PC-9 (cell line): ENCODE results near the gene NUTF2. TPM values are rescaled to one million over a fixed set of nuclear protein-coding genes. Genes with fewer than 3 reads are reported as not detected.

ENCODE experiments used
- BruUV-seq: library from RNA; stranded (reverse); fragments of 400-500 nt; replicated peaks from 2 replicates; lab custom pipeline; 2021; lab: Mats Ljungman, UMichigan
- CTCF ChIA-PET: fragments of 300-600 bp; sonication (Branson Sonifier 250); formaldehyde crosslinking; loops from one replicate; lab custom pipeline; 2022; ENCODE audit warnings: antibody characterized with exemption; lab: Charles Lee
- POLR2A ChIA-PET: fragments of 300-600 bp; sonication (Branson Sonifier 250); formaldehyde crosslinking; loops from one replicate; lab custom pipeline; 2022; ENCODE audit warnings: antibody characterized with exemption; ENCODE audit not compliant: unreplicated experiment; lab: Charles Lee
- DNase-seq, 2 experiments: peaks; one replicate each; pipeline versions ENCODE4 v3.0.0 to v3.0.0-alpha.2; 2015 to 2022; ENCODE audit warnings: mixed read lengths in 1 of 2
- H2AFZ ChIP-seq: fragments of 200-600 bp; sonication (generic); 2 replicates; pipeline ENCODE4 v1.8.1; 2017; ENCODE audit warnings: antibody characterized with exemption
- H3F3A ChIP-seq: fragments of 200-600 bp; sonication (generic); 2 replicates; pipeline ENCODE4 v1.8.1; 2017; ENCODE audit warnings: antibody characterized with exemption, mild to moderate bottlenecking, low read depth; ENCODE audit not compliant: insufficient read depth
- H3K27ac ChIP-seq: fragments of 200-600 bp; sonication (generic); 2 replicates; pipeline ENCODE4 v1.6.1; 2016; ENCODE audit warnings: mixed run types
- H3K27me3 ChIP-seq: fragments of 200-600 bp; sonication (generic); 2 replicates; pipeline ENCODE4 v1.6.1; 2016; ENCODE audit warnings: low read depth, mixed run types; ENCODE audit not compliant: insufficient read depth
- H3K36me3 ChIP-seq: fragments of 200-600 bp; sonication (generic); 2 replicates; pipeline ENCODE4 v1.6.1; 2016; ENCODE audit warnings: low read depth, mixed run types
- H3K4me1 ChIP-seq: fragments of 200-600 bp; sonication (generic); replicated peaks from 2 replicates; pipeline ENCODE4 v1.6.1; 2016; ENCODE audit warnings: mixed run types; ENCODE audit not compliant: insufficient read depth
- H3K4me2 ChIP-seq: fragments of 200-600 bp; sonication (generic); 2 replicates; pipeline ENCODE4 v1.6.1; 2017; ENCODE audit warnings: mixed run types
- H3K4me3 ChIP-seq: fragments of 200-600 bp; sonication (generic); 2 replicates; pipeline ENCODE4 v1.6.1; 2016; ENCODE audit warnings: mixed run types
- H3K79me2 ChIP-seq: fragments of 200-600 bp; sonication (generic); 2 replicates; pipeline ENCODE4 v1.6.1; 2017; ENCODE audit warnings: low read depth, mixed run types
- H3K9me2 ChIP-seq: fragments of 200-600 bp; sonication (generic); 2 replicates; pipeline ENCODE4 v1.8.1; 2017; ENCODE audit warnings: mild to moderate bottlenecking; ENCODE audit not compliant: insufficient read depth
- H3K9me3 ChIP-seq: fragments of 200-600 bp; sonication (generic); 2 replicates; pipeline ENCODE4 v1.8.1; 2016; ENCODE audit warnings: low read depth; ENCODE audit not compliant: insufficient read depth
- H4K20me1 ChIP-seq: fragments of 200-600 bp; sonication (generic); 2 replicates; pipeline ENCODE4 v1.8.1; 2017; ENCODE audit not compliant: insufficient read depth
- EZH2 ChIP-seq: fragments of 200-600 bp; sonication (generic); IDR thresholded peaks from 2 replicates; pipeline ENCODE4 v1.8.0; 2017; ENCODE audit warnings: antibody characterized with exemption, low read depth
- intact Hi-C: fragments of 100-400 bp; cut with micrococcal nuclease; formaldehyde crosslinking; loops from one replicate; pipeline ENCODE4 v1.10.0; 2022; ENCODE audit not compliant: unreplicated experiment
- total RNA-seq: library from RNA; stranded (reverse); gene quantifications from 2 replicates; pipeline ENCODE4 v1.2.3, GENCODE V29; 2021
- TF ChIP-seq, protein P1 (sequence below): fragments of 200-600 bp; sonication (generic); conservative IDR thresholded peaks from 2 replicates; pipeline ENCODE4 v1.6.1; 2017; ENCODE audit warnings: mixed run types, antibody characterized with exemption, mild to moderate bottlenecking, moderate library complexity

NUTF2 gene
- total RNA-seq, 1 experiment from 2014 or later, result 147 TPM

DNA sequence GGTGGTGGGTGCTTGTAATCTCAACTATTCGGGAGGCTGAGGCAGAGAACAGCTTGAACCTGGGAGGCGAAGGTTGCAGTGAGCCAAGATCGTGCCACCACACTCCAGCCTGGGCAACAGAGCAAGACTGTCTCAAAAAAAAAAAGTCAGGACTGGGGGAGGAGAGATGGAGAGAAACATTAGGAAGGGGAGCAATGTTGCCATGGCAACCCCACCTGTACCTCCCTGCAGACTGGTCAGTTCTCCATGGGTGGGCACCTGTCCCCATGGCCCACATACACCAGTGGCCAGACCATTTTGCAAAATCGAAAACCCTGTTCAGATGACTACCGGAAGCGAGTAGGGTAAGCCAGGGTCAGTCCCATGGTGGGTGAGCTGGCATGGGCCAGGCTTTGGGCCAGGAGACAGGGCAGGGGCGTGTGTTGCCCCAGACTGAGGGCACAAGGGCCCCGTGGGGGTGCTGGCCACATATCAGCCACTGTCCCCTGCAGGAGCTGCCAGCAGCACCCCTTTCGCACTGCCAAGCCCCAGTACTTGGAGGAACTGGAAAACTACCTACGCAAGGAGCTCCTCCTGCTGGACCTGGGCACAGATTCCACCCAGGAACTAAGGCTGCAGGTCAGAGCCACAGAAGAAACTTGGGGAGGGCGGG lies 26.0 kb upstream of the NUTF2 start:
- H3K4me2 ChIP-seq, result no peak overlapping the region
- CTCF ChIA-PET, result interaction anchor here (0.5 to 0.7 kb wide), 2 partner anchors 14 to 148 kb away, joined by 3 to 5 read pairs; partner anchors contain the start of gene TSNAXIP1
- TF ChIP-seq, protein P1, sequence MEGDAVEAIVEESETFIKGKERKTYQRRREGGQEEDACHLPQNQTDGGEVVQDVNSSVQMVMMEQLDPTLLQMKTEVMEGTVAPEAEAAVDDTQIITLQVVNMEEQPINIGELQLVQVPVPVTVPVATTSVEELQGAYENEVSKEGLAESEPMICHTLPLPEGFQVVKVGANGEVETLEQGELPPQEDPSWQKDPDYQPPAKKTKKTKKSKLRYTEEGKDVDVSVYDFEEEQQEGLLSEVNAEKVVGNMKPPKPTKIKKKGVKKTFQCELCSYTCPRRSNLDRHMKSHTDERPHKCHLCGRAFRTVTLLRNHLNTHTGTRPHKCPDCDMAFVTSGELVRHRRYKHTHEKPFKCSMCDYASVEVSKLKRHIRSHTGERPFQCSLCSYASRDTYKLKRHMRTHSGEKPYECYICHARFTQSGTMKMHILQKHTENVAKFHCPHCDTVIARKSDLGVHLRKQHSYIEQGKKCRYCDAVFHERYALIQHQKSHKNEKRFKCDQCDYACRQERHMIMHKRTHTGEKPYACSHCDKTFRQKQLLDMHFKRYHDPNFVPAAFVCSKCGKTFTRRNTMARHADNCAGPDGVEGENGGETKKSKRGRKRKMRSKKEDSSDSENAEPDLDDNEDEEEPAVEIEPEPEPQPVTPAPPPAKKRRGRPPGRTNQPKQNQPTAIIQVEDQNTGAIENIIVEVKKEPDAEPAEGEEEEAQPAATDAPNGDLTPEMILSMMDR, result no peak
- TF ChIP-seq EZH2, result no peak
- BruUV-seq, result no TSS peak
- no peaks in the 10 kb centered on the region for H3F3A ChIP-seq
- H2AFZ ChIP-seq, result no peak overlapping the region
- H3K9me3 ChIP-seq, result no peaks in the 10 kb centered on the region
- intact Hi-C loops, result no loop called here
- H3K9me2 ChIP-seq, result no peaks in the 10 kb centered on the region
- no peak overlapping the region for H3K27ac ChIP-seq
- no peaks in the 10 kb centered on the region for H3K36me3 ChIP-seq
- H3K27me3 ChIP-seq, result no peaks in the 10 kb centered on the region
- no peaks in the 10 kb centered on the region for H3K79me2 ChIP-seq
- no peak overlapping the region for H3K4me3 ChIP-seq
- no peaks in the 10 kb centered on the region for H4K20me1 ChIP-seq
- POLR2A ChIA-PET, result no interaction called here
- no peak for DNase-seq
- 0 out of 2 replicates have a peak, but pooled peaks cover 4% of the 10 kb centered on the region for H3K4me1 ChIP-seq

DNA sequence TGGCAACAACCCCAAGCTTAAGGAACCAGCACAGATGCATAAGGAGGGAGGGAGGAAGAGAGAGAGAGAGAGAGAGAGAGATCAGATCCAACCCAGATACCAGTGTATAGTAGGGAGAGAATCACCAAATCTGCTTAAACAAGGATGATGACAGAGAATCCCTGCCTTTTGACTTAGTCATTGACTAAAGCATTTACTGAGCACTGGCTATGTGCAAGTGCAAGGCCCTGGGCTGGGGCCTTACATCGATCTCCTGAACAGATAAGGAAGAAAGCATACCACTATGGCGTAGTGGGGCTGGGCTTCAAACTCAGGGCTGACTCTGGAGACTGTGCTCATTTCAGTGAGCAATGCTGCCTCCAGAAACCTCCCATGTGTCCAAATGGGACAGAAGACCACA lies 24.2 kb upstream of the NUTF2 start:
- Histone ChIP-seq H3K4me2 (no peak overlapping the region), H3K27me3 (no peaks in the 10 kb centered on the region), H3K4me1 (0 out of 2 replicates have a peak, but pooled peaks cover 4% of the 10 kb centered on the region), H3K27ac (no peak overlapping the region), H3K79me2 (no peaks in the 10 kb centered on the region), H3K9me2 (no peaks in the 10 kb centered on the region), H3K36me3 (no peaks in the 10 kb centered on the region), H3F3A (no peaks in the 10 kb centered on the region), H4K20me1 (no peaks in the 10 kb centered on the region), H3K9me3 (no peaks in the 10 kb centered on the region), H3K4me3 (no peak overlapping the region), H2AFZ (no peak overlapping the region)
- CTCF ChIA-PET, result no interaction called here
- POLR2A ChIA-PET, result no interaction called here
- TF ChIP-seq, protein P1, result no peak
- TF ChIP-seq EZH2, result no peak
- no TSS peak for BruUV-seq
- DNase-seq, result peak in 1 of 2 experiments; percentile 54
- intact Hi-C loops, result no loop called here

DNA sequence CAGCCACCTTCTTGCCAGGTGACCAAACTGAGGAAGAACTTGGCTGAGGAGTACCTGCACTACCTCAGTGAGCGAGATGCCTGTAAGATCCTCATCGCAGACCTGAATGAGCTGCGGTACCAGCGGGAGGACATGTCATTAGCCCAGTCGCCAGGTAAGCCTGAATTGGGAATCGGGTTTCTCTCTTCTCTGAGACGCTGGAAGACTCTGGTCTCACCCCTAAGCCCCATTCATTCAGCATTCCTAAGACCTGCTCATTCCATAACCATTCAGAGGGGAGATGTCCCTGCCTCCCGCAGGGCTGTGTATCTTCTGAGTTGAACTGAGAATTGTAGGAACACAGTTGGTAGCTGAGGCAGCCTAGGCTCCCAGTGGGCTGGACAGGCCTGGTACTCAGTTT lies 21.6 kb upstream of the NUTF2 start:
- Histone ChIP-seq H3K27ac (no peak overlapping the region), H3K4me1 (no peaks in the 10 kb centered on the region), H3K27me3 (no peaks in the 10 kb centered on the region), H3K4me3 (no peak overlapping the region), H3F3A (no peaks in the 10 kb centered on the region), H3K79me2 (no peaks in the 10 kb centered on the region), H3K4me2 (no peak overlapping the region), H4K20me1 (no peaks in the 10 kb centered on the region), H2AFZ (no peak overlapping the region), H3K9me3 (no peaks in the 10 kb centered on the region), H3K9me2 (no peaks in the 10 kb centered on the region), H3K36me3 (no peaks in the 10 kb centered on the region)
- BruUV-seq, result no TSS peak
- TF ChIP-seq, protein P1, result no peak
- TF ChIP-seq EZH2, result no peak
- intact Hi-C loops, result no loop called here
- ChIA-PET CTCF (interaction anchor here (0.8 kb wide), 1 partner anchor 9 kb away, joined by 3 read pairs; no protein-coding TSS in a partner anchor), POLR2A (no interaction called here)
- DNase-seq, result no peak
